AG09319 (cell line): ENCODE measurements around the gene SMARCA1.

Experiments
- DNase-seq: peaks from one replicate; pipeline ENCODE4 v3.0.0-alpha.2; 2010; ENCODE audit warnings: low read depth; ENCODE audit errors: extremely low read depth
- TF ChIP-seq, protein P1 (sequence below): IDR thresholded peaks from 2 replicates; pipeline ENCODE4 v1.5.1; 2011; ENCODE audit warnings: low read depth, mild to moderate bottlenecking, inconsistent platforms, low read length, moderate library complexity

The SMARCA1 gene

DNA sequence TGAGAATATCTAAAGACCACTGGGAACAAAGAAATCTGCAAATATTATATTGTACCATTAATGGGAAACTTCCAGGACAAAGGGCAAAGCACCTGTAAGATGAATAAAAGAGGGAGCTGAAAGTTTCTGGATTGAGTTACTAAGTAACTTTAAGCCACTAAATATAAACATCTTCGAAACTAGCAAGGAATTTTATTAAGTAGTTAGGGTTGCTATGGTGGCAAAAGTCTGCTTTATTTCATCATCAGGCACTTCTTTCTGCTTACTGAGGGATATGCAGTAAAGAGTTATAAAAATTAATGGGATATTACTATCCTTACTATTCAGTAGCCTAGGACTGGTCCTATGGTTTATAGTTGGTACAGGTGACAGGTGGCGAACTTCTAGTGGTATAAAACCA is 33.0 kb downstream of the SMARCA1 start:
- DNase-seq, result no peak
- TF ChIP-seq, protein P1, sequence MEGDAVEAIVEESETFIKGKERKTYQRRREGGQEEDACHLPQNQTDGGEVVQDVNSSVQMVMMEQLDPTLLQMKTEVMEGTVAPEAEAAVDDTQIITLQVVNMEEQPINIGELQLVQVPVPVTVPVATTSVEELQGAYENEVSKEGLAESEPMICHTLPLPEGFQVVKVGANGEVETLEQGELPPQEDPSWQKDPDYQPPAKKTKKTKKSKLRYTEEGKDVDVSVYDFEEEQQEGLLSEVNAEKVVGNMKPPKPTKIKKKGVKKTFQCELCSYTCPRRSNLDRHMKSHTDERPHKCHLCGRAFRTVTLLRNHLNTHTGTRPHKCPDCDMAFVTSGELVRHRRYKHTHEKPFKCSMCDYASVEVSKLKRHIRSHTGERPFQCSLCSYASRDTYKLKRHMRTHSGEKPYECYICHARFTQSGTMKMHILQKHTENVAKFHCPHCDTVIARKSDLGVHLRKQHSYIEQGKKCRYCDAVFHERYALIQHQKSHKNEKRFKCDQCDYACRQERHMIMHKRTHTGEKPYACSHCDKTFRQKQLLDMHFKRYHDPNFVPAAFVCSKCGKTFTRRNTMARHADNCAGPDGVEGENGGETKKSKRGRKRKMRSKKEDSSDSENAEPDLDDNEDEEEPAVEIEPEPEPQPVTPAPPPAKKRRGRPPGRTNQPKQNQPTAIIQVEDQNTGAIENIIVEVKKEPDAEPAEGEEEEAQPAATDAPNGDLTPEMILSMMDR, result no peak

DNA sequence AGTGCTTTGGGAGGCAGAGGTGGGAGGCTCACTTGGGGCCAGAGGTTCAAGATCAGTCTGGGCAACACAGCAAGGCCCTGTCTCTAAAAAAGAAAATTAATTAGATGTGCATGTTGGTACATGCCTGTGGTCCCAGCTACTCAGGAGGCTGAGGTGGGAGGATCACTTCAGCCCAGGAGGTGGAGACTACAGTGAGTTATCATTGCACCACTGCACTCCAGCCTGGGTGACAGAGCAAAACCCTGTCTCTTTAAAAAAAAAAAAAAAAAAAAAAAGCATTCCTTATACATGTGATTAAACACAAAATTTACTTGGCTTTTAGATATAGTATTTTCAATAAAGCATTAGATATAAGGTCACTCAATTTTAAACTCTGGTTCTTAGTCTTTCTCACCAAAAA is 34.9 kb downstream of the SMARCA1 start:
- DNase-seq, result no peak
- TF ChIP-seq, protein P1, result no peak

DNA sequence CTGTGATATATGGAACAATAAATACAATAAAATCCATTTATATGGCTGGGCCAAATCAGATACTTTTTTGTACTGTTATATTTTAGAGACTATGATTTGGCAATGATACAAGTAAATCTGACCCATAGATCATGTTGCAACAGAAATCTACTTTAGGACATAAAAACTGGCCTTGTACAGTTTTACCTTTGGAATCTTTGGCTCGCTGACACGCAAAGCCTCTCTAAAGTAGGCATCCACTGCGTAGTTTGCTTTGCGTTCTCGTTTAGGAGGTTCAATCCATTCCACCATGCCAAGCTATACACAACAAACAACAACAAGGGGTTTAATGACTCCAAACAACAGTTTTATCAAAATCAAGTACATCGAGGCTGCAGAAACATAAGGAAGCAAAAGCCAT is 42.4 kb downstream of the SMARCA1 start:
- TF ChIP-seq, protein P1, result no peak
- DNase-seq, result no peak

DNA sequence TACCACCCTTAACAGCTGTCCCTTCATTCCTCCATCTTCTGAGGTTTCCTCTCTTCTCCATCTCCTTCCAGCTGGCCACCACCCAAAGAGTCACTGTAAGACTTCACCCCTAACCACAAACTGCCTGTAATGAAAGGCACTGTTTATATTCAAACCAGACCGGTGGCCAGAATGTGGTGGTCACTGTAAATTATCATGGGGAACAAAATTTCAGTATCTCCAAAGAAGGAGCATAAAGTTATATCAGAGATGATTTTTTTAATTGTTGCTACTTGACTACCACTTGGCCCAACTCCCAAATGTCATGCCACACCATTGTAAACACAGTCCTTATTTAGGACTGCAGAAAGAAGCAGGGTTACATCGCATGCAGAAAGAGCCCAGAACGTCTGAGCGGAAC is 44.8 kb downstream of the SMARCA1 start:
- TF ChIP-seq, protein P1, result no peak
- peak; percentile 7 for DNase-seq

DNA sequence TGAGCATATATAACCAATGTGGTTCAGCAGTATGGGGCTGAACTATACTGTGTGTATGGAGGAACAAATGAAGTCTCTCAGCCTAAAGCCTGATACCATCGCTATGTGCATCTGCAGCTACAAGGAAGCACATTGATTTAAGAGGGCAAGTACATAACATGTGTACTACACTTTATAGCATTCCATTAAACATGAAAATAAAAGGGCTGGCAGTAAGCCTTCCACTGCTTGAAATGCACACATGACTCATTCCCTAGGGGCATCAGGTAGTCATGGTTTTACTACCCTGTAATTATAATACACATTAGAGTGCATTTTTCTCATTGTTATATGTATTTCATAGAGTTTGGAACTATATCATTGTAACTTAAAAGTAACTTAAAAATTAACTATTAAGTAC is 51.2 kb downstream of the SMARCA1 start:
- no peak for DNase-seq
- TF ChIP-seq, protein P1, result no peak

DNA sequence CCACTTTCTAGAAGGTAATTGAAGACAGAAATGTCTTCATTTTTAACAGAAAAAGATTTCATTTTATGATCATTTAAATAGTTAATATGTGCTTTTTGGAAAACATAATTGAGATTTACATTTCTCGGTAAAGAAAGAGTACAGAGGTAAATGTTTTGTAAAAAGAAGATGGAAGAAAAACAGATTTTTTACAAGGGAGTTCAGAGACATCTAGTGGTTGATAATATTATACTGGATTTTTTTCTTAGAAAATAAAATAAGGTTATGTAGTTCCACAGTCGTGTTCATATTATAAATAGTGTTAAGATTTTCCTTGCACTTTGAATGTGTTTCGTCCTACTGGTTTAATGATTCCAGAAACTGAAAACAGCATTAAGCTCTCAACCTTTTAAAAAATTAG is 60.6 kb downstream of the SMARCA1 start:
- no peak for DNase-seq
- TF ChIP-seq, protein P1, result no peak; the same call in none of the 2 replicates

DNA sequence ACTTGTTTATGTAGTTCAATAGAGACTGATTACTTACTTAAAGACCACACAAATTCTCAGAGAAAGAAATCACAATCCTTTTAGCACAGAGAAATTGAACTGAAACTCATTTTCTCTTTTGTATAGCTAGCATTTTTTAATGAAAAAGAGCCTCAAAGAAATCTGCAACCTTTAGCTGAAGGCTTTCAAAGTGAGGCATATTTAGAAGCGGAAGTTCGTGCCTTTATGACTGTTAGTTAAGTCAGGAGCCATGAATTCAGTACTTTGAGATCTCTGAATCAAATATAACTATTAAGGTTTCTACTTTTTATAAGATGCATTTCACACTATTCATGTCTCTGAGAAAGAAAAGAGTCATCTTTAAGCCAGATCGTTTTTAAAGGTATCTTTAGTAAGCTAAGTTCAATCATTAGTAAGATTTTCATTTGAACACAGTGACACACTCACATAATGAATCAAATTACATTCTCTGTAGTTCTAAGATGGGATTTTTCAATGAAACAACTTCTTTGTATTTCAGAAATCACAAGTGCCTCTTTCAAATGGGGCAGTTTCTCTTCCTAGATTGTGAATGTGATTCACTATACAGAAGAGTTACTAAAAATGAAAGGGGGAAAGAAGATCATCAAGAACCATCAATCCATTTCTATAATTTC is 61.4 kb downstream of the SMARCA1 start:
- DNase-seq, result no peak
- TF ChIP-seq, protein P1, result no peak
